Measurements from ENCODE around the gene ZG16B. TPM values are rescaled to one million over a fixed set of nuclear protein-coding genes. Genes with fewer than 3 reads are reported as not detected.

ZG16B gene
- total RNA-seq, 1 experiment from 2014 or later, result not detected

DNA sequence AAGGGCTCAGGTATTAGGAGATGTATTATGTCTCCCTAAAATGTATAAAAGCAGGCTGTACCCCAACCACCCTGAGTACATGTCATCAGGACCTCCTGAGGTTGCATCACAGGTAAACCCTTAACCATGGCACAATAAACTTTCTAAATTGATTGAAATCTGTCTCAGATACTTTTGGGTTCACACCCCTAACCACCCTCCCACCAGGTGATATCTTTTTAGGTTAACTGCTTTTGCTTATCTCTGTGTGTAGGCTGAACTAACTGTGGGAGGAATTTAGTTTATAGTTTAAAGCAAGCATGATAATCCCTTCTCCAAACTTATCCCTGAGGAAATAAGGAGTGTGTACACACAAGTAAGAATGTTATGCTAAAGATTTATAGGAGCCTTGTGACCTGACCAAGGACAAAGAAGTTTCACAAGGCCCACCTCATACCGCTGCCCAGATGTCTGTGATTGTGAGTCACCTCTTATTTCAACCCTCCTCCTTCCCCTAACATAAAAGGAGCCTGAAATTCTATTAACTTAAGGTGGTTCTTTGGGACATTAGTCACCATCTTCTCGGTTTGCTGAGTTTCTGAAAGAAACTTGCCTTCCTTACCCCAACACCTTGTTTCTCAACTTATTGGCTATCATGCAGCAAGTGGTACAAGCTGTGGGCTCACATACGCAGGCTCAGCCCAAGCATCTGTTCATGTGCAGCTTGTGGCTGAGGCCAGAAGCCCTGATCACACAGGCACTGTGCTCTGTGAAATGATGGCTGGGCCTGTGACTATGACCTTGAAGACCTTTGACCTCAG lies 16.6 kb downstream of the ZG16B start:
- no peak for DNase-seq (ENCODE audit: low spot score)
- Mint-ChIP-seq H3K4me1 (peaks cover 6% of the 10 kb centered on the region), H3K36me3 (no peaks in the 10 kb centered on the region), H3K27me3 (ENCODE audit: low read depth) (peaks cover 40% of the 10 kb centered on the region), H3K27ac (no peak overlapping the region), H3K4me3 (no peak overlapping the region), H3K9me3 (peaks cover 26% of the 10 kb centered on the region)
- no peak for ATAC-seq
- CTCF ChIA-PET, result no interaction called here
- POLR2A ChIA-PET, result no interaction called here
- no peak for TF ChIP-seq MXD4 (CRISPR knock-in tag; IDR thresholded peaks at IDR 0.05; ENCODE audit: borderline replicate concordance)
- TF ChIP-seq ZNF416 (CRISPR knock-in tag; IDR thresholded peaks at IDR 0.05), result no peak
- TF ChIP-seq TEAD1 (CRISPR knock-in tag; IDR thresholded peaks at IDR 0.05), result no peak
- TF ChIP-seq ZNF138 (CRISPR knock-in tag; conservative IDR thresholded peaks at IDR 0.05), result no peak
- TF ChIP-seq AR (CRISPR knock-in tag; IDR thresholded peaks at IDR 0.05), result no peak
- no peak for TF ChIP-seq CREB1 (CRISPR knock-in tag; IDR thresholded peaks at IDR 0.05)
- no peak for TF ChIP-seq EMX1 (CRISPR knock-in tag; IDR thresholded peaks at IDR 0.05)
- TF ChIP-seq ZNF423 (CRISPR knock-in tag; IDR thresholded peaks at IDR 0.05), result no peak
- TF ChIP-seq RORB (CRISPR knock-in tag; IDR thresholded peaks at IDR 0.05), result no peak

GRCh38 chr16:2848933-2849725 lies 19.0 kb downstream of the ZG16B start:
- Mint-ChIP-seq H3K36me3 (peaks cover 2% of the 10 kb centered on the region; the same call in 1 of the 2 replicates), H3K27ac (no peak overlapping the region), H3K9me3 (peaks cover 26% of the 10 kb centered on the region), H3K27me3 (ENCODE audit: low read depth) (peaks cover 35% of the 10 kb centered on the region), H3K4me3 (no peak overlapping the region), H3K4me1 (peaks cover 6% of the 10 kb centered on the region)
- TF ChIP-seq IRF2 (CRISPR knock-in tag; IDR thresholded peaks at IDR 0.05; ENCODE audit: borderline replicate concordance, low read depth) (no peak), NFATC4 (CRISPR knock-in tag; IDR thresholded peaks at IDR 0.05) (no peak), TEAD1 (CRISPR knock-in tag; IDR thresholded peaks at IDR 0.05) (no peak), HMGXB4 (CRISPR knock-in tag; IDR thresholded peaks at IDR 0.05) (no peak), TP53 (CRISPR knock-in tag; IDR thresholded peaks at IDR 0.05) (no peak), FOXP1 (CRISPR knock-in tag; IDR thresholded peaks at IDR 0.05; ENCODE audit: borderline replicate concordance) (no peak)
- TF ChIP-seq, protein P1, sequence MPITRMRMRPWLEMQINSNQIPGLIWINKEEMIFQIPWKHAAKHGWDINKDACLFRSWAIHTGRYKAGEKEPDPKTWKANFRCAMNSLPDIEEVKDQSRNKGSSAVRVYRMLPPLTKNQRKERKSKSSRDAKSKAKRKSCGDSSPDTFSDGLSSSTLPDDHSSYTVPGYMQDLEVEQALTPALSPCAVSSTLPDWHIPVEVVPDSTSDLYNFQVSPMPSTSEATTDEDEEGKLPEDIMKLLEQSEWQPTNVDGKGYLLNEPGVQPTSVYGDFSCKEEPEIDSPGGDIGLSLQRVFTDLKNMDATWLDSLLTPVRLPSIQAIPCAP (CRISPR knock-in tag; IDR thresholded peaks at IDR 0.05), result no peak
- ATAC-seq (no peak), DNase-seq (ENCODE audit: low spot score) (no peak)
- POLR2A ChIA-PET, result no interaction called here
- CTCF ChIA-PET, result interaction anchor here (0.6 to 3.0 kb wide), 4 partner anchors 10 to 112 kb away, joined by 3 to 15 read pairs (median 4); no protein-coding TSS in a partner anchor

Data from WTC11 (cell line).